Choroid plexus epithelial cell (primary cell): ENCODE results near the gene GPR162.

ENCODE experiments used
- DNase-seq: peaks from one replicate; pipeline ENCODE4 v3.0.0-alpha.2; 2010; ENCODE audit warnings: low read depth
- H3K4me3 ChIP-seq: 2 replicates; pipeline ENCODE4 v1.5.1; 2011; ENCODE audit warnings: low read depth, mild to moderate bottlenecking, control low read depth, low read length, moderate library complexity
- TF ChIP-seq, protein P1 (sequence below): conservative IDR thresholded peaks from 2 replicates; pipeline ENCODE4 v1.5.1; 2011; ENCODE audit warnings: low read depth, mild to moderate bottlenecking, control low read depth, inconsistent platforms, low read length, moderate library complexity

GPR162 gene

DNA sequence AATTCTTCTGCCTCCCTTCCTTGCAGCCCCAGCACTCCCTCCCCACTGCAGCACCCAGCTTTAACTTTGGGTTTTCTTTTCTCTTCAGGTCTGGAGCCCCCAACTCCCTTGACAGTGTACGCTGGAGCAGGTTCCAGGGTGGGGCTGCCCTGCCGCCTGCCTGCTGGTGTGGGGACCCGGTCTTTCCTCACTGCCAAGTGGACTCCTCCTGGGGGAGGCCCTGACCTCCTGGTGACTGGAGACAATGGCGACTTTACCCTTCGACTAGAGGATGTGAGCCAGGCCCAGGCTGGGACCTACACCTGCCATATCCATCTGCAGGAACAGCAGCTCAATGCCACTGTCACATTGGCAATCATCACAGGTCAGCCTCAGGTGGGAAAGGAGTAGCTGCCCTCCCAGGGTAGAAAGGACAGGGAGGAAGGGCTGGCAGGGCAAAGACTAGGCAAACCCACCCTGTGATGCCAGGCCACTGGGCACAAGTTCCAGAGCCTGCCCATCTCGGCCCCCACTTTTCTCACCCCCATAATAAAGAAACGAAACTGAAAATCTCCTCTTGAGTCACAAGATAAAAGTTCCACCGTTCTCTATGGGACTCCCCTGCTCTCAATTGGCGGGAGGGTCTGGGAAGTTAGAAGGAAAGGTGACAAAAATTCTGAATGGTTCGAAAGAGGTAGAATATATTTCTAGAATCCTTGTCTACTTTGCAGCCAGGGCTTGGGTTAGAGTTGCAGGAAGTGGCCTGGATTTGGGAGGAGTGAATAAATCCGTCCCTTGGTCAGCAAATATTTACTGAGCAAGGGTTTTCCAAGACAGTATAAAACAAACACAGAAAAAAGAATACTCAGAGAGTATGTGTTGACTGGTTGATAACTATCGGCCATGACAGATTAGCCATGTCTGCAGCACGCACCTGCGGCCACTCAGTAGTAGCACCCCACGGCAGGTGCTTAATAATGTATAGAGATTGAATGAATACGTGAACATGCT, 46.1 kb upstream of the GPR162 start:
- DNase-seq = no peak
- no peak overlapping the region for H3K4me3 ChIP-seq
- TF ChIP-seq, protein P1, sequence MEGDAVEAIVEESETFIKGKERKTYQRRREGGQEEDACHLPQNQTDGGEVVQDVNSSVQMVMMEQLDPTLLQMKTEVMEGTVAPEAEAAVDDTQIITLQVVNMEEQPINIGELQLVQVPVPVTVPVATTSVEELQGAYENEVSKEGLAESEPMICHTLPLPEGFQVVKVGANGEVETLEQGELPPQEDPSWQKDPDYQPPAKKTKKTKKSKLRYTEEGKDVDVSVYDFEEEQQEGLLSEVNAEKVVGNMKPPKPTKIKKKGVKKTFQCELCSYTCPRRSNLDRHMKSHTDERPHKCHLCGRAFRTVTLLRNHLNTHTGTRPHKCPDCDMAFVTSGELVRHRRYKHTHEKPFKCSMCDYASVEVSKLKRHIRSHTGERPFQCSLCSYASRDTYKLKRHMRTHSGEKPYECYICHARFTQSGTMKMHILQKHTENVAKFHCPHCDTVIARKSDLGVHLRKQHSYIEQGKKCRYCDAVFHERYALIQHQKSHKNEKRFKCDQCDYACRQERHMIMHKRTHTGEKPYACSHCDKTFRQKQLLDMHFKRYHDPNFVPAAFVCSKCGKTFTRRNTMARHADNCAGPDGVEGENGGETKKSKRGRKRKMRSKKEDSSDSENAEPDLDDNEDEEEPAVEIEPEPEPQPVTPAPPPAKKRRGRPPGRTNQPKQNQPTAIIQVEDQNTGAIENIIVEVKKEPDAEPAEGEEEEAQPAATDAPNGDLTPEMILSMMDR = no peak

DNA sequence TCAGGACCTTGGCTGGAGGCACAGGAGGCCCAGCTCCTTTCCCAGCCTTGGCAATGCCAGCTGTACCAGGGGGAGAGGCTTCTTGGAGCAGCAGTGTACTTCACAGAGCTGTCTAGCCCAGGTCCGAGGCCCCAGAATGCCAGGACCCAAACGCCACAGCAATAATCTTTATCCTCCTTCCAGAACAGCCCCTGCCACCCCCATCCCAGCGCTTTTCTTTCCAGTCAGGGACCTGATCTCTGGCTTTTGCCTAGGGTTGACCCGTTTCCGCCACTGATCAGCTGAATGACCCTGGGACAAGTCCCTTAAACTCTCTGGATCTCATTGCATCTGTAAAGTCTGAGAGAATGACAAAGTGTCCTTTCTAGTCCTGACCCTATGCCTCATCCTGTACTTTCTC, 44.2 kb upstream of the GPR162 start:
- TF ChIP-seq, protein P1 = no peak
- no peak overlapping the region for H3K4me3 ChIP-seq

DNA sequence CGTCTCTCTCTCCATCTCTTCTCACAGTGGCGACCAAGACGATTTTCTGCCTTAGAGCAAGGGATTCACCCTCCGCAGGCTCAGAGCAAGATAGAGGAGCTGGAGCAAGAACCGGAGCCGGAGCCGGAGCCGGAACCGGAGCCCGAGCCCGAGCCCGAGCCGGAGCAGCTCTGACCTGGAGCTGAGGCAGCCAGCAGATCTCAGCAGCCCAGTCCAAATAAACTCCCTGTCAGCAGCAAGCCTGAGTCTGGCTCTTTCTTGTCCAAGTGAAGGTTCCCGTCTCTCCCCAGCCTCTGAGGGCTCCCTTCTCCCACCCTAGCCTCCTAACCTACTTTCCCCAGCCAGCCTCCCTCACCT, 43.4 kb upstream of the GPR162 start:
- peak; percentile 62 for DNase-seq
- peak overlapping the region; percentile 53 for H3K4me3 ChIP-seq
- TF ChIP-seq, protein P1 = no peak

More for the DNA sequence above, 44.2 kb upstream of the GPR162 start:
- no peak for DNase-seq

DNA sequence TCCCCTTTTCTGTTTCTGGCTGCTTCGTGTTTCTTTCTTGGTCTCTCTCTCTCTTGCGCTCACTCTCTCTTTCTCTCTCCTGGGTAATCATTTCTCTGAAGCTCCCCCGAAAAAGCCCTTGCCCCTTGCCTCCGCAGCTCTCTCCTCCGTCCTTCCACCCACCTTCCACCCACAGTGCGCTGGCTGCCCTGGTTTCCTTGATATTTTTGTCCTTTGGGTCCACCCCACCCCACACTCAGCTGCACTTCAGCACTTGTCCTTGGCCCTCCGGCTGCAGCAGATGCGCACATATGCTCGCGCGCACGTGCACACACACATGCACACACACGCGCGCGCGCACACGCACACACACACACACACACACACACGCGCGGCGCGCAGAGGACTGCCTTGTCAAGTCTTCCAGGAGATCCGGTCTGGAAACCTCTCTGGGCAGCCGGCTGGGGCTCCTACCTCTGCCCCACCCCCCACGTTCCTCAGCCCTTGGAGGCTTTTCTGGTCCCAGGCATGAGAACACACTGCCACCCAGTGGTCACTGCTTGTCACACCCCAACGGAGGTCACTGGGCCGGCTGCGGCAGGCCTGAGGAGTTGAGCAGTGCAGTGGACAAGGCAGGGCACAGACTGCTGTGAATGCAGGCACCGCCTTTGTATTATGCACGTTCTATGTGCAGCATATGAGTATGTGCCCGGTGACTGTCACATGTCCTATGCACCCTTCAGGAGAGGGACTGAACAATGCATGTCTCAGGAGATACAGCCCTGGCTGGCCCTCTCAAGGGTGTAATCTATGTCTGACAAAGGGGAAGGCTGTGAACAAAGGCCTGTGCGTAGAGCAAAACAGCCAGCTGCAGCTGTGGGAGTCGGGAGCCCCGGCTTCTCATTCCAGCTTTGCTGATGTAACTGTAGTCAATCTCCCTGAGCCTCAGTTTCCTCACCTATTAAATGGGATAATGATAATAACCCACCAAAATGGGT, 42.8 kb upstream of the GPR162 start:
- peak; percentile 95 for DNase-seq
- TF ChIP-seq, protein P1 = peak; percentile 96
- peak overlapping the region; percentile 53 for H3K4me3 ChIP-seq

DNA sequence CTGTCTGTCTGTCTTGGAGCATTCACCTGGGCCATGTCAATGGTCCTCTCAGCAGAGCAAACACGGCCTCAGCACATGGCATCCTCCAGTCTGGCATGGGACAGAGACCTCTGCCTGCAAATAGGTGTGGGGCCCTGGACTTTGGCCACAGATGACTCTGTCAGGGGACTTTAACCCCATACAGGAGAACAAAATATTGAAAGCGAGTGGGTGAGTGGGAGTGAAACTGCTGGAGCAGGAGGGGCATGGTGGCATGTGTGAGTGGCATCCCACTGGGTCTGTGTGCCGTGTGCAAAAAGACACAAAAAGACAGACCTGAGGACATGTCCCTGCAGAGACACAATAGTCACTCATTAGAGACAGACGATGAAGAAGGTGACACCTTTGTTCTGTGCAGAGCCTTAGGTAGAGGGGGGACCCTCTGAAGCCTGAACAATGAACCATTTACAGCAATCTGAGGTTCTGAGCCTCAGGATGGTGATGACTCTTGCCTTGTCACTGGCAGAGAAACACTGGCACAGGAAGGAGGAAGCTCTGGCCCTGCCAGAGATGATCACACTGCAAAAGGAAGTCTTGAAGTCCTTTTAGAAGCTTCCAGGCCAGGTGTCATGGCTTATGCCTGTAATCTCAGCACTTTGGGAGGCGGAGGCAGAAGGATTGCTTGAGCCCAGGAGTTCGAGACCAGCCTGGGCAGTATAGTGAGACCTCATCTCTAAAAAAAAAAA, 41.8 kb upstream of the GPR162 start:
- TF ChIP-seq, protein P1 = no peak
- DNase-seq = no peak

DNA sequence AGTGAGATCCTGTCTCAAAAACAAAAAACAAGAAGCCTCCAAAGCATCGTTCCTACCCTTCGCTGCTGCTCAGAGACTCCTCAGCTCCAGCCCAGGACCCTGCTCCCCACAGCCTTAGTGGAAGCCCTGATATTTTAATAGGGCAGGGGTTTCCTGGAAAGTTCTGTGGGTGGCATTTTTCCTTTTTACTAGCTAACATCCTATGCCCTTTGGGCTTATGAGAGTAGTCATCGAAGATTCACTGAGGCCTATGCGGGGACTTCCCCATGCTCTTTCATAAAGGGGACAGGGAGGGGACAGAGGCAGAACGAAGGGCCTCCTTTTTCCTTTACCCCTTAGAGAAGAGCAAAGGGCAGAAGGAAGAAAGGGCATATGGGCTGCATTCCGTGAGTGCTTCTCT, 41.0 kb upstream of the GPR162 start:
- TF ChIP-seq, protein P1 = no peak
- no peak for DNase-seq
- H3K4me3 ChIP-seq = no peak overlapping the region

More for the DNA sequence above, 41.8 kb upstream of the GPR162 start:
- H3K4me3 ChIP-seq = no peak overlapping the region
